ENCODE results near the gene IQSEC3.

IQSEC3 gene

DNA sequence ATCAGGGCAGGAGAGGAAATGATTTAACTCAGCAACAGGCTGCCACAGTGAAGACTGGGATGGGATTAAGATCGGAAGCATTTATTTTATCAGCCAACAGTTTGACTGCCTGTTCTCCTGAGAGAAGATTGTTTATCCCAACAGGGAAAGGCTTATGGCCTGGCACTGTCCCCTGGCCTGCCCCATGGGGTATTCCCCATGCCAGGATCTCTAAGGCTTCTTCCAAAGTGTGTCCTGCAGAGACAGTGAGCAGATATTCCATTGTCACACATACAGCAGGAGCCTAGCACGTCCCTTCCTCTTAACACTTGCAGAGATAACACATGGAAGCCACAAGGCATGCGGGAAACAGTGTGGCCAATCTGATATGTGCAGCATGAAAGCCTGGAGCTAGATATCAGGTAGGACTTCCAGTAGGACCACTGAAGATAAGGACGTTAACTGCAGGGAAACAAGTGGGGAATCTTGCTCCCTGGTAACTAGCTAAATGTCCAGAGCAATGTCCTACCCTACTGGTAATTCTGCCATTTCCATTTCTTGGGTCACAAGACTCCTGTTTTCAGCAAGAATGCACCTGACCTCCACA, 48.2 kb downstream of the IQSEC3 start:
- TF ChIP-seq, protein P1, sequence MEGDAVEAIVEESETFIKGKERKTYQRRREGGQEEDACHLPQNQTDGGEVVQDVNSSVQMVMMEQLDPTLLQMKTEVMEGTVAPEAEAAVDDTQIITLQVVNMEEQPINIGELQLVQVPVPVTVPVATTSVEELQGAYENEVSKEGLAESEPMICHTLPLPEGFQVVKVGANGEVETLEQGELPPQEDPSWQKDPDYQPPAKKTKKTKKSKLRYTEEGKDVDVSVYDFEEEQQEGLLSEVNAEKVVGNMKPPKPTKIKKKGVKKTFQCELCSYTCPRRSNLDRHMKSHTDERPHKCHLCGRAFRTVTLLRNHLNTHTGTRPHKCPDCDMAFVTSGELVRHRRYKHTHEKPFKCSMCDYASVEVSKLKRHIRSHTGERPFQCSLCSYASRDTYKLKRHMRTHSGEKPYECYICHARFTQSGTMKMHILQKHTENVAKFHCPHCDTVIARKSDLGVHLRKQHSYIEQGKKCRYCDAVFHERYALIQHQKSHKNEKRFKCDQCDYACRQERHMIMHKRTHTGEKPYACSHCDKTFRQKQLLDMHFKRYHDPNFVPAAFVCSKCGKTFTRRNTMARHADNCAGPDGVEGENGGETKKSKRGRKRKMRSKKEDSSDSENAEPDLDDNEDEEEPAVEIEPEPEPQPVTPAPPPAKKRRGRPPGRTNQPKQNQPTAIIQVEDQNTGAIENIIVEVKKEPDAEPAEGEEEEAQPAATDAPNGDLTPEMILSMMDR (IDR thresholded peaks at IDR 0.05; ENCODE audit: control extremely low read depth, extremely low read depth, low read depth, missing control alignments): no peak
- DNase-seq (ENCODE audit: extremely low spot score): no peak
- CTCF ChIA-PET: interaction anchor here (1.2 kb wide), 1 partner anchor 8 kb away, joined by 4 read pairs; no protein-coding TSS in a partner anchor
- POLR2A ChIA-PET: no interaction called here

DNA sequence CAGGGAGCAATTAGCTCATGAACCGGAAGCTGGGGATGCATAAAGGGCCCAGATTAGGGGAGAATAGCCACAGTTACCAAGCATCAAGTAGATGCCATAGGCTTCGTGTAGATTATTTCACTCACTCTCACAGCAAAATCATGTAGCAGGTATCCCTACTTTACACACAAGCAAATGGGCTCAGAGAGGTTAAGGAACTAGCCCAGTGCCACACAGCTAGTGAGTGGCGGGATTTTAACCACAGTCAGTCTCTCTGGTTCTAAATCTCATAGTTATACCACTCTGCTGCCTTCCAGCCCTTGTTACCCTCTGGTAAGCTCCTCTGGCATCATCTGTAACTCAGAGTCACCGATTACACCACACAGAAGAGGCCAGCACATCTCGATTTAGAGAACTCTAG, 49.0 kb downstream of the IQSEC3 start:
- no peak for DNase-seq (ENCODE audit: extremely low spot score)
- POLR2A ChIA-PET: no interaction called here
- TF ChIP-seq, protein P1 (IDR thresholded peaks at IDR 0.05; ENCODE audit: control extremely low read depth, extremely low read depth, low read depth, missing control alignments): no peak
- CTCF ChIA-PET: interaction anchor here (1.2 kb wide), 2 partner anchors 9 to 10 kb away, joined by 3 to 4 read pairs; no protein-coding TSS in a partner anchor

DNA sequence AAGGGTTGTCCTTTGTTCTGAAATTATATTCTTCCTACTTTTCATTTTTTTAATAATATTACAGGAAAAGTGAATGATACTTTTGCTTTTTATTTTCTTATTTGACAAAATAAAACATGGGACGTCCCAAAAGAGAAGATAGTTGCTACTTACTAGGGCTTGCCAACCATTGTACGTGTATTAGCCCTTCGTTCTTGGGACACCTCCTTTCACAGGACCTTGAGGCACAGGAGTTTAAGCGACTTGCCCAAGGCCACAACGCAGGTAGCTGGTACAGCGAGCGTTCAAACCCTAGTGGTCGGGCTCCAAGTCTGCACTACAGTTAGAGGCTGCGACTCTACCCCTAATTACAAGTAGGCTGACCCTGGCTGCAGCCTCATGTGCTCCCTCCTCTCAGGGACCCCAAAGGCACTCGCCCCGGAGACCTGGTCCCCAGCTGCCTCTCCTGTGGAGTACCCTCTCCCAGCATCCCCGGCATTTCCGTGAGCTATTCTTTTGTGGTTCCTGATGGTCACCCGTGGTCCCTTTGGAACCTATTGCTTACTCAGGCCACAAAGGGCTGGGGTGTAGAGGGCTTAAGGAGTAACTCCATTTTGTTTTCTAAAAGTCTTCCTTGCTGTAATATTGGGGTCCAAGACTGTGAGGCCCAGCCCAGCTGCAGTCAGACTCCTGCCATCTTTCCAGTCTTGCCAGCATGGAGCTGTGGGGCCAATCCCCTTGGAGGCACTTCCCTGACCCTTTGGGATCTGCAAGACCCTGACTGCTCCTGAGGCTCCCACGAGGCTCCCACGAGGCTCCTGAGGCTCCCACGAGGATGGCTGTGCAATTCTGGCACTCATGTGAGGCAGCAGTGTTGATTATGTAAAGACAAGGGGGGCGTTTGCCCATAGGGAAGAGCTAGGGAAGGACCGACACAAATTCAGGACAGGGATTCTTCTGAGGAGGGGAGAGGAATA, 49.7 kb downstream of the IQSEC3 start:
- TF ChIP-seq, protein P1 (IDR thresholded peaks at IDR 0.05; ENCODE audit: control extremely low read depth, extremely low read depth, low read depth, missing control alignments): no peak
- POLR2A ChIA-PET: no interaction called here
- DNase-seq (ENCODE audit: extremely low spot score): no peak
- CTCF ChIA-PET: interaction anchor here (1.2 to 1.4 kb wide), 3 partner anchors 8 to 15 kb away, joined by 3 read pairs; no protein-coding TSS in a partner anchor

DNA sequence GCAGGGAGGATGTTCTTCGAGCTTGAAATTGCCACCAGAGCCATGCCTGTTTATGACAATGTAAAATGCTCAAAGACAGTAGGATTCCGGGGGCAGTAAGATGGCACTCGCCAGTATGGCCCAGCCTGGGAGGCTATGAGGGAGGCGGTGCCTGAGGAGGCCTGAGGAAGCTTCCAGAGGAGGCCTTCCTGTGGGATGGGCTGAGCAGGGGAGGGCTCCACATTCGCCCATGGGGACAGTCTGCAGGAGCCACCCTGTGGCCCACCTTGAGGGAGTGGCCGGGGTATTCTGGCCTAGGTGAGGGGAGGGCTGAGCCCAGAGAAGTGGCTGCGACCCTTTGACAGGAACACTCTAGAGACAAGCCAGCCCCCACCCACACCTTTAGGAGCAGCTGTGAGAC, 50.7 kb downstream of the IQSEC3 start:
- no peak for DNase-seq (ENCODE audit: extremely low spot score)
- TF ChIP-seq, protein P1 (IDR thresholded peaks at IDR 0.05; ENCODE audit: control extremely low read depth, extremely low read depth, low read depth, missing control alignments): no peak
- POLR2A ChIA-PET: no interaction called here
- CTCF ChIA-PET: interaction anchor here (1.3 to 1.4 kb wide), 2 partner anchors 9 to 16 kb away, joined by 3 read pairs; no protein-coding TSS in a partner anchor

DNA sequence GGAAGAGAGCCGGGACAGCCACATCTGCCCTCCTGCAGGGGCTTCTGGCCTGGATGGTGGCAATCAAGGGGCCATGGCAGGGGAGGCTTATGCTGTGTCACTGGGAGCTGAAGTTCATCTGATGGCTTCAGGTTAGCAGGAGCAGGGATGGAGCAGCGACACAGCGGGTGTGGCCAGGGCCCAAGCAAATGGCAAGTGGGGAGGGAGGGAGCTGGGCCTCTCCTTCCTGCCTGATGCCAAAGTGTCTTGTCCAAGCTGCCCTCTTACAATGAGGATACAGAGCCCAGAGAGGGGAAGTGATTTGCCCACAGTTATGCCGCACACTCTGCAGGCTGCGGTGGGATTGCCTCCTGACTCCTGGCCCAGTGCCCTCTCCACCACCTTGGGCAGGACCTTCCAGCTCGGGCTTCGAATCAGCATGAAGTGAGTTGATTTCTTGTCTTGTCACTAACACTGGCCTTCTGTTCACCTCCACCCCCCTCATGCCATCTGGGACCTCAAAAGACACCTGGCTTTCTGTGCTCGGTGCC, 51.3 kb downstream of the IQSEC3 start:
- DNase-seq (ENCODE audit: extremely low spot score): no peak
- ChIA-PET CTCF (interaction anchor here (1.4 kb wide), 1 partner anchor 17 kb away, joined by 3 read pairs; no protein-coding TSS in a partner anchor), POLR2A (no interaction called here)
- TF ChIP-seq, protein P1 (IDR thresholded peaks at IDR 0.05; ENCODE audit: control extremely low read depth, extremely low read depth, low read depth, missing control alignments): no peak

DNA sequence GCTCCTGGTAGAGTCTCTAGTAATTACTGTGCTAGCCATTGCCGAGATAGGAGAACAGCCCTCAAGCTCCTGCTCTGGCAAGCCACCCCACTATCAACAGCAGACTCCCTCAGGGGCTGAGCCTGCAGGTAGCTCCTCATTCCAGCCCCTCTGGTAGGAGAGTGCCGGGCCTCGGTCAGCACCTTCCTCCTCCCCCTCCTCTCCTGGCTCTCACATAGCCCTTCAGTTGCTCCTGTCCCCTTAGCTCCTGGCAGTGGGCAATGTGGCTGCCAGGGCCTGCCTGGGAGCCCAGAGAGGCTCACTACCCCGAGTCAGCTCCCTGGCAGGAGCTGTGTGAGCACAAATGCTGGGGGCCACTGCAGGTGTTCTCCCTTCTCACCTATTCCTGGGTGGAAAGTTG, 52.0 kb downstream of the IQSEC3 start:
- CTCF ChIA-PET: no interaction called here
- no peak for DNase-seq (ENCODE audit: extremely low spot score)
- TF ChIP-seq, protein P1 (IDR thresholded peaks at IDR 0.05; ENCODE audit: control extremely low read depth, extremely low read depth, low read depth, missing control alignments): no peak
- POLR2A ChIA-PET: no interaction called here

All from GM10248 (cell line).